ENCODE results near the gene CTNNA3. TPM values are rescaled to one million over a fixed set of nuclear protein-coding genes. Genes with fewer than 3 reads are reported as not detected.

CTNNA3 gene
- total and polyA plus RNA-seq, 4 donors, result 0.16 to 2.4 (median 1.4) TPM

DNA sequence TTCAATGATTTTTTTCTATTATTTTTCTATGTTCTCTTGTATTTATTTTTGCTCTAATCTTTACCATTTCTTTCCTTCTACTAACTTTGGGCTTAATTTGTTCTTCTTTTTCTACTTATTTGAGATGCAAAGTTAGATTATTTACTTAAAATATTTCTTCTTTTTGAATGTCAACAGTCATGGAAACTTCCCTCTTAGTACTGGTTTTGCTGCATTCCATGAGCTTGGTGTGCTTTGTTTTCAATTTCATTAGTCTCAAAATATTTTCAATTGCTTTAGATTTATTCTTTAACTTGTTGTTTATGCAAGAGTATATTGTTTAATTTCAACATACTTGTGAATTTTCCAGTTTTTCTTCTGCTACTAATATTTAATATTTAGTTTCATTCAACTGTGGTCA is 539.8 kb downstream of the CTNNA3 start:
- no peak overlapping the region for H3K27ac ChIP-seq (ENCODE audit: low read depth in 1 of 2, low read length in 2 of 2)
- no peak overlapping the region for H3K4me3 ChIP-seq (ENCODE audit: low read depth in 1 of 3, low read length in 3 of 3)
- no peak for TF ChIP-seq RXRA (IDR thresholded peaks at IDR 0.05)
- TF ChIP-seq GABPA (IDR thresholded peaks at IDR 0.05 in 1 of 2, conservative IDR thresholded peaks at IDR 0.05 in 1 of 2), result no peak
- no peak for TF ChIP-seq HNF4G (IDR thresholded peaks at IDR 0.05)
- TF ChIP-seq NR2F2 (IDR thresholded peaks at IDR 0.05), result no peak
- no peak for TF ChIP-seq ATF3 (IDR thresholded peaks at IDR 0.05)
- no peak overlapping the region for H3K9ac ChIP-seq (ENCODE audit: low read depth in 1 of 2, low read length in 2 of 2)
- H3K36me3 ChIP-seq (ENCODE audit: control insufficient read depth in 4 of 4, insufficient read depth in 3 of 4, low read depth in 1 of 4, low read length in 3 of 4), result no peaks in the 10 kb centered on the region
- no peaks in the 10 kb centered on the region for H3K27me3 ChIP-seq (ENCODE audit: control insufficient read depth in 4 of 4, insufficient read depth in 4 of 4, low read length in 3 of 4)
- H3K9me3 ChIP-seq (ENCODE audit: control insufficient read depth in 4 of 4, low read length in 3 of 4), result peaks cover 0 to 10% (median 2%) of the 10 kb centered on the region in 4 donors
- H3K4me1 ChIP-seq (ENCODE audit: control insufficient read depth in 4 of 4, insufficient read depth in 4 of 4, low read length in 3 of 4), result no peaks in the 10 kb centered on the region
- no peak for DNase-seq (ENCODE audit: low spot score)

- H3K4me3 ChIP-seq (ENCODE audit: low read depth in 1 of 3, low read length in 3 of 3), result no peak overlapping the region
- H3K36me3 ChIP-seq (ENCODE audit: control insufficient read depth in 4 of 4, insufficient read depth in 3 of 4, low read depth in 1 of 4, low read length in 3 of 4), result no peaks in the 10 kb centered on the region
- H3K27me3 ChIP-seq (ENCODE audit: control insufficient read depth in 4 of 4, insufficient read depth in 4 of 4, low read length in 3 of 4), result no peaks in the 10 kb centered on the region
- DNase-seq (ENCODE audit: low spot score), result no peak
- H3K27ac ChIP-seq (ENCODE audit: low read depth in 1 of 2, low read length in 2 of 2), result no peak overlapping the region
- TF ChIP-seq JUND (IDR thresholded peaks at IDR 0.05) (no peak), HNF4A (conservative IDR thresholded peaks at IDR 0.05) (no peak), FOXA1 (IDR thresholded peaks at IDR 0.05) (no peak), ATF3 (IDR thresholded peaks at IDR 0.05) (no peak), RAD21 (IDR thresholded peaks at IDR 0.05) (no peak), HNF4G (IDR thresholded peaks at IDR 0.05) (no peak), ZBTB33 (IDR thresholded peaks at IDR 0.05) (no peak), EGR1 (IDR thresholded peaks at IDR 0.05; ENCODE audit: low read depth in 2 of 2) (no peak), RXRA (IDR thresholded peaks at IDR 0.05) (no peak), SP1 (IDR thresholded peaks at IDR 0.05) (no peak)
- TF ChIP-seq, protein P1, sequence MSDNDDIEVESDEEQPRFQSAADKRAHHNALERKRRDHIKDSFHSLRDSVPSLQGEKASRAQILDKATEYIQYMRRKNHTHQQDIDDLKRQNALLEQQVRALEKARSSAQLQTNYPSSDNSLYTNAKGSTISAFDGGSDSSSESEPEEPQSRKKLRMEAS (IDR thresholded peaks at IDR 0.05), result no peak
- H3K9me3 ChIP-seq (ENCODE audit: control insufficient read depth in 4 of 4, low read length in 3 of 4), result no peaks in the 10 kb centered on the region
- WGBS, result 83% methylated on average over 2 of the region's 2 CpGs
- H3K4me1 ChIP-seq (ENCODE audit: control insufficient read depth in 4 of 4, insufficient read depth in 4 of 4, low read length in 3 of 4), result no peaks in the 10 kb centered on the region
- H3K9ac ChIP-seq (ENCODE audit: low read depth in 1 of 2, low read length in 2 of 2), result no peak overlapping the region
Observed at GRCh38 chr10:67151471-67151870, 544.5 kb downstream of the CTNNA3 start.

DNA sequence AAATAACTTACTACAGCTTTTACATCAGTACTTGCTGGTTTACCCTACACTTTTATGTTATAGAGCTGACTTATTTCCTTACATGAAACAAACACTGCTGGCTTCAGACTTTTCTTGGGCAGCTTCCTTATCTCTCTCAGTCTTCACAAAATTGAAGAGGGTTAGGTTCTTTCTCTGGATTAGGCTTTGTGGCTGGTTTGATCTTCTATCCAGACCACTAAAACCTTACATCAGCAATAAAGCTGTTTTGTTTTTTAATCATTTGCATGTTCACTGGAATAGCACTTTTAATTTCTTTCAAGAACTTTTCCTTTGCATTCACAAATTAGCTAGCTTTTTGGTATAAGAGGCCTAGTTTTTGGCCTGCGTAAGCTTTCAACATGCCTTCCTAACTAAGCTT is 551.5 kb downstream of the CTNNA3 start:
- H3K4me1 ChIP-seq (ENCODE audit: control insufficient read depth in 4 of 4, insufficient read depth in 4 of 4, low read length in 3 of 4), result no peaks in the 10 kb centered on the region
- TF ChIP-seq FOXA1 (IDR thresholded peaks at IDR 0.05) (no peak), ZBTB33 (IDR thresholded peaks at IDR 0.05) (no peak), GABPA (IDR thresholded peaks at IDR 0.05 in 1 of 2, conservative IDR thresholded peaks at IDR 0.05 in 1 of 2) (no peak), FOXA2 (IDR thresholded peaks at IDR 0.05) (no peak), CTCF (IDR thresholded peaks at IDR 0.05; ENCODE audit: low read depth, low read length, missing input control) (no peak), RAD21 (IDR thresholded peaks at IDR 0.05) (no peak), SP1 (IDR thresholded peaks at IDR 0.05) (no peak), HNF4A (conservative IDR thresholded peaks at IDR 0.05) (no peak), YY1 (IDR thresholded peaks at IDR 0.05) (no peak), NR2F2 (IDR thresholded peaks at IDR 0.05) (no peak)
- TF ChIP-seq, protein P2, sequence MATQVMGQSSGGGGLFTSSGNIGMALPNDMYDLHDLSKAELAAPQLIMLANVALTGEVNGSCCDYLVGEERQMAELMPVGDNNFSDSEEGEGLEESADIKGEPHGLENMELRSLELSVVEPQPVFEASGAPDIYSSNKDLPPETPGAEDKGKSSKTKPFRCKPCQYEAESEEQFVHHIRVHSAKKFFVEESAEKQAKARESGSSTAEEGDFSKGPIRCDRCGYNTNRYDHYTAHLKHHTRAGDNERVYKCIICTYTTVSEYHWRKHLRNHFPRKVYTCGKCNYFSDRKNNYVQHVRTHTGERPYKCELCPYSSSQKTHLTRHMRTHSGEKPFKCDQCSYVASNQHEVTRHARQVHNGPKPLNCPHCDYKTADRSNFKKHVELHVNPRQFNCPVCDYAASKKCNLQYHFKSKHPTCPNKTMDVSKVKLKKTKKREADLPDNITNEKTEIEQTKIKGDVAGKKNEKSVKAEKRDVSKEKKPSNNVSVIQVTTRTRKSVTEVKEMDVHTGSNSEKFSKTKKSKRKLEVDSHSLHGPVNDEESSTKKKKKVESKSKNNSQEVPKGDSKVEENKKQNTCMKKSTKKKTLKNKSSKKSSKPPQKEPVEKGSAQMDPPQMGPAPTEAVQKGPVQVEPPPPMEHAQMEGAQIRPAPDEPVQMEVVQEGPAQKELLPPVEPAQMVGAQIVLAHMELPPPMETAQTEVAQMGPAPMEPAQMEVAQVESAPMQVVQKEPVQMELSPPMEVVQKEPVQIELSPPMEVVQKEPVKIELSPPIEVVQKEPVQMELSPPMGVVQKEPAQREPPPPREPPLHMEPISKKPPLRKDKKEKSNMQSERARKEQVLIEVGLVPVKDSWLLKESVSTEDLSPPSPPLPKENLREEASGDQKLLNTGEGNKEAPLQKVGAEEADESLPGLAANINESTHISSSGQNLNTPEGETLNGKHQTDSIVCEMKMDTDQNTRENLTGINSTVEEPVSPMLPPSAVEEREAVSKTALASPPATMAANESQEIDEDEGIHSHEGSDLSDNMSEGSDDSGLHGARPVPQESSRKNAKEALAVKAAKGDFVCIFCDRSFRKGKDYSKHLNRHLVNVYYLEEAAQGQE (IDR thresholded peaks at IDR 0.05), result no peak
- TF ChIP-seq, protein P1 (IDR thresholded peaks at IDR 0.05), result no peak

More for the DNA sequence above, 551.5 kb downstream of the CTNNA3 start:
- Histone ChIP-seq H3K4me3 (ENCODE audit: low read depth in 1 of 3, low read length in 3 of 3) (no peak overlapping the region), H3K27ac (ENCODE audit: low read depth in 1 of 2, low read length in 2 of 2) (no peak overlapping the region), H3K9ac (ENCODE audit: low read depth in 1 of 2, low read length in 2 of 2) (no peak overlapping the region), H3K36me3 (ENCODE audit: control insufficient read depth in 4 of 4, insufficient read depth in 3 of 4, low read depth in 1 of 4, low read length in 3 of 4) (no peaks in the 10 kb centered on the region), H3K9me3 (ENCODE audit: control insufficient read depth in 4 of 4, low read length in 3 of 4) (no peaks in the 10 kb centered on the region), H3K27me3 (ENCODE audit: control insufficient read depth in 4 of 4, insufficient read depth in 4 of 4, low read length in 3 of 4) (no peaks in the 10 kb centered on the region)
- no peak for DNase-seq (ENCODE audit: low spot score)
- WGBS, result 97% methylated on average over 1 of the region's 1 CpG
